Cortex of kidney (tissue), 1 donor: ENCODE data around the gene NID2.

Experiments used
- DNase-seq: peaks from one replicate; lab custom pipeline; 2025; lab: John Stamatoyannopoulos, UW

The NID2 gene

GRCh38 chr14:52068615-52069306 is at the start of gene NID2:
NID2 (minus strand) TSS chr14:52069059; CDS start chr14:52068994, 65 bp downstream.
- no peak for DNase-seq

GRCh38 chr14:52117111-52117832 is 48.4 kb upstream of the NID2 start:
- DNase-seq: no peak

- DNase-seq: no peak
Observed at GRCh38 chr14:52115286-52115685, 46.4 kb upstream of the NID2 start.

- DNase-seq: no peak
Observed at GRCh38 chr14:52112336-52113018, 43.6 kb upstream of the NID2 start.

- DNase-seq: no peak
Observed at GRCh38 chr14:52111583-52111982, 42.7 kb upstream of the NID2 start.

GRCh38 chr14:52110441-52111086 is 41.7 kb upstream of the NID2 start:
- DNase-seq: no peak

GRCh38 chr14:52108823-52109222 is 40.0 kb upstream of the NID2 start:
- DNase-seq: no peak

- DNase-seq: no peak
Observed at GRCh38 chr14:52106840-52107239, 38.0 kb upstream of the NID2 start.

- DNase-seq: no peak
Observed at GRCh38 chr14:52103416-52103815, 34.6 kb upstream of the NID2 start.

- no peak for DNase-seq
Observed at GRCh38 chr14:52095794-52096193, 26.9 kb upstream of the NID2 start.

GRCh38 chr14:52095336-52095735 is 26.5 kb upstream of the NID2 start:
- no peak for DNase-seq

- DNase-seq: no peak
Observed at GRCh38 chr14:52094546-52095271, 25.9 kb upstream of the NID2 start.

GRCh38 chr14:52091928-52092327 is 23.1 kb upstream of the NID2 start:
- DNase-seq: no peak

- no peak for DNase-seq
Observed at GRCh38 chr14:52090936-52091335, 22.1 kb upstream of the NID2 start.

- DNase-seq: no peak
Observed at GRCh38 chr14:52089218-52089617, 20.4 kb upstream of the NID2 start.

GRCh38 chr14:52086711-52087110 is 17.9 kb upstream of the NID2 start:
- DNase-seq: no peak

- DNase-seq: no peak
Observed at GRCh38 chr14:52082903-52083302, 14.0 kb upstream of the NID2 start.

GRCh38 chr14:52081964-52082363 is 13.1 kb upstream of the NID2 start:
- DNase-seq: no peak

- DNase-seq: no peak
Observed at GRCh38 chr14:52080808-52081755, 12.2 kb upstream of the NID2 start.

- no peak for DNase-seq
Observed at GRCh38 chr14:52080158-52080800, 11.4 kb upstream of the NID2 start.
